ENCODE measurements around the gene CARMIL1. TPM values are rescaled to one million over a fixed set of nuclear protein-coding genes. Genes with fewer than 3 reads are reported as not detected.

The CARMIL1 gene
- total RNA-seq, 1 experiment from 2014 or later = 23.6 TPM

- Mint-ChIP-seq H3K36me3 (ENCODE audit: insufficient read depth in 1 of 3, low read depth in 3 of 3) (no peaks in the 10 kb centered on the region), H3K9me3 (no peaks in the 10 kb centered on the region), H3K27ac (no peak overlapping the region), H3K27me3 (ENCODE audit: low read depth) (no peaks in the 10 kb centered on the region), H3K4me1 (peaks cover 31 to 41% of the 10 kb centered on the region in 2 experiments), H3K4me3 (no peak overlapping the region)
- H3K9ac ChIP-seq (ENCODE audit: extremely low read depth, insufficient read length, low read length) = no peak overlapping the region
- no CpG with 5 or more reads among the region's 1 CpG for WGBS (ENCODE audit: extremely low coverage, insufficient read length, low lambda C conversion rate)
- H2BK5ac ChIP-seq (ENCODE audit: insufficient read length, low read length) = no peak overlapping the region
- no peak overlapping the region for H2BK12ac ChIP-seq (ENCODE audit: insufficient read length, low read depth, low read length)
- H2AFZ ChIP-seq (ENCODE audit: low read length) = no peak overlapping the region
- H3K4me2 ChIP-seq (ENCODE audit: insufficient read depth, insufficient read length, low read length) = no peak overlapping the region
- no peak overlapping the region for H3K56ac ChIP-seq (ENCODE audit: insufficient read length, low read depth, low read length)
- H4K91ac ChIP-seq (ENCODE audit: insufficient read length, low read depth, low read length) = no peak overlapping the region
- no peaks in the 10 kb centered on the region for H3K79me1 ChIP-seq (ENCODE audit: insufficient read depth, low read depth, low read length, poor library complexity, severe bottlenecking)
- H3K27me3 ChIP-seq (ENCODE audit: insufficient read depth, low read length) = no peaks in the 10 kb centered on the region
- no peaks in the 10 kb centered on the region for H3K9me3 ChIP-seq (ENCODE audit: control insufficient read depth, low read depth, low read length)
- H3K4ac ChIP-seq (ENCODE audit: low read depth, low read length) = no peak overlapping the region
- H4K20me1 ChIP-seq (ENCODE audit: control insufficient read depth, insufficient read depth, insufficient read length) = no peaks in the 10 kb centered on the region
- no peak for TF ChIP-seq CTCF (conservative IDR thresholded peaks at IDR 0.05)
- no peak for DNase-seq
- no peak overlapping the region for H2BK15ac ChIP-seq (ENCODE audit: low read depth, low read length)
- H3K23ac ChIP-seq (ENCODE audit: insufficient read length, low read depth, low read length) = no peak overlapping the region
- H2AK5ac ChIP-seq (ENCODE audit: insufficient read length, low read length) = no peak overlapping the region
- no peak overlapping the region for H3K27ac ChIP-seq (ENCODE audit: insufficient read length, low read depth, low read length)
- H3K14ac ChIP-seq (ENCODE audit: insufficient read depth, low read length) = no peak overlapping the region
- no peaks in the 10 kb centered on the region for H3K23me2 ChIP-seq (ENCODE audit: insufficient read length, low read depth, low read length, poor library complexity, severe bottlenecking)
- H4K8ac ChIP-seq (replicated peaks; ENCODE audit: insufficient read length, low read depth, low read length) = no peak overlapping the region
- no peak overlapping the region for H4K5ac ChIP-seq (ENCODE audit: insufficient read length, low read depth, low read length)
- H3K79me2 ChIP-seq (ENCODE audit: insufficient read depth, low read length) = peaks cover 2% of the 10 kb centered on the region; the same call in 1 of the 2 replicates
- H2BK20ac ChIP-seq (ENCODE audit: low read depth, low read length, poor library complexity, severe bottlenecking) = no peak overlapping the region
- H3K18ac ChIP-seq (ENCODE audit: insufficient read length, low read depth, low read length) = no peak overlapping the region
- H2BK120ac ChIP-seq (ENCODE audit: low read depth, low read length, poor library complexity, severe bottlenecking) = no peak overlapping the region
- no peak overlapping the region for H3T11ph ChIP-seq (ENCODE audit: low read length)
- peaks cover 17% of the 10 kb centered on the region for H3K4me1 ChIP-seq (ENCODE audit: insufficient read depth, low read length)
Measured at GRCh38 chr6:25405442-25405841, 126.3 kb downstream of the CARMIL1 start.

Measured in H9 (cell line).